ENCODE results near the gene KCNMA1.

GRCh38 chr10:76892766-76893479 is 744.7 kb downstream of the KCNMA1 start:
- TF ChIP-seq CTCF (conservative IDR thresholded peaks at IDR 0.05) (no peak), EZH2 (IDR thresholded peaks at IDR 0.05; ENCODE audit: low read depth) (no peak)

Measured in PC-9 (cell line).